HepG2 (cell line): Measurements from ENCODE around the gene OR52K1. TPM values are rescaled to one million over a fixed set of nuclear protein-coding genes. Genes with fewer than 3 reads are reported as not detected.

ENCODE experiments used
- ATAC-seq: fragments of 200-7000 bp; cut with Tn5 transposase; 3 replicates; pipeline ENCODE4 v1.9.1; 2020; ENCODE audit warnings: mild to moderate bottlenecking, moderate library complexity
- BruUV-seq: library from RNA; stranded (reverse); fragments of 400-500 nt; replicated peaks from 2 replicates; lab custom pipeline; 2021; lab: Mats Ljungman, UMichigan
- CTCF ChIA-PET: fragments of 300-600 bp; formaldehyde crosslinking; extraction: SDS; loops from one replicate; lab custom pipeline; 2021; ENCODE audit warnings: low total read pairs, inconsistent platforms, low intra/inter-chr PET ratio; lab: Yijun Ruan, JAX
- POLR2A ChIA-PET: fragments of 350-600 bp; sonication (Branson Sonifier 250); formaldehyde crosslinking; loops from one replicate; lab custom pipeline; 2020; ENCODE audit warnings: antibody characterized with exemption, inconsistent platforms; lab: Yijun Ruan, JAX
- DNase-seq: peaks from one replicate; pipeline ENCODE4 v3.0.0-alpha.2; 2015; ENCODE audit warnings: low spot score
- FAIRE-seq: peaks from 3 replicates; lab custom pipeline; 2011; peaks lifted over from hg19 to GRCh38; lab: Jason Lieb, UNC
- H2AFZ ChIP-seq: one replicate; pipeline ENCODE4 v1.6.1; 2011; ENCODE audit warnings: low read length, inconsistent platforms
- H3K27ac ChIP-seq: fragments of 300-600 bp; 3 replicates; pipeline ENCODE4 v1.8.0; 2011; ENCODE audit warnings: mixed run types, mild to moderate bottlenecking, mixed read lengths, low read length, inconsistent platforms; ENCODE audit not compliant: insufficient read depth; ENCODE audit errors: extremely low read length
- H3K27me3 ChIP-seq, 2 experiments: fragments of 200-600 bp in 1 of 2; 2 replicates in 1 of 2; 3 replicates in 1 of 2; pipeline versions ENCODE4 v1.6.0 to v1.8.0; 2011; ENCODE audit warnings: low read length in 2 of 2, mild to moderate bottlenecking in 2 of 2, moderate library complexity in 2 of 2, inconsistent platforms in 1 of 2; ENCODE audit not compliant: insufficient read depth in 2 of 2, control insufficient read depth in 1 of 2
- H3K36me3 ChIP-seq, 2 experiments: fragments of 200-600 bp in 1 of 2; replicated peaks in 1 of 2; 2 replicates in 1 of 2; 3 replicates in 1 of 2; pipeline versions ENCODE4 v1.5.1 to v1.8.0; 2011; ENCODE audit warnings: low read length in 2 of 2, inconsistent platforms in 1 of 2; ENCODE audit not compliant: insufficient read depth in 2 of 2, control insufficient read depth in 1 of 2
- H3K4me1 ChIP-seq: 2 replicates; pipeline ENCODE4 v1.5.1; 2012; ENCODE audit warnings: low read length, inconsistent platforms; ENCODE audit not compliant: insufficient read depth
- H3K4me2 ChIP-seq: 2 replicates; pipeline ENCODE4 v1.6.0; 2011; ENCODE audit warnings: low read depth, low read length, inconsistent platforms
- H3K4me3 ChIP-seq, 3 experiments: fragments of 200-600 bp in 1 of 3; sonication (generic), shearing (Covaris generic) in 1 of 3; replicated peaks in 1 of 3; 2 replicates each; pipeline ENCODE4 v1.5.1; 2011 to 2016; ENCODE audit warnings: low read length in 3 of 3, inconsistent platforms in 2 of 3, low read depth in 2 of 3, mild to moderate bottlenecking in 2 of 3, control low read depth in 1 of 3, mixed read lengths in 1 of 3; ENCODE audit not compliant: insufficient read depth in 1 of 3
- H3K79me2 ChIP-seq: one replicate; pipeline ENCODE4 v1.6.1; 2011; ENCODE audit warnings: low read length, inconsistent platforms; ENCODE audit not compliant: insufficient read depth
- H3K9ac ChIP-seq: 2 replicates; pipeline ENCODE4 v1.6.0; 2011; ENCODE audit warnings: mild to moderate bottlenecking, low read depth, low read length, inconsistent platforms; ENCODE audit not compliant: insufficient read depth
- H3K9me3 ChIP-seq: 2 replicates; pipeline ENCODE4 v1.5.1; 2012; ENCODE audit warnings: mild to moderate bottlenecking, low read length
- H4K20me1 ChIP-seq: 2 replicates; pipeline ENCODE4 v1.6.0; 2011; ENCODE audit warnings: inconsistent platforms, mild to moderate bottlenecking, low read length, moderate library complexity; ENCODE audit not compliant: insufficient read depth
- AGO2 ChIP-seq: fragments of 200-400 bp; formaldehyde crosslinking; optimal IDR thresholded peaks from 2 replicates; pipeline ENCODE3; 2017; ENCODE audit warnings: mild to moderate bottlenecking, low read depth, low read length, moderate library complexity
- DMAP1 ChIP-seq: IDR thresholded peaks from 2 replicates; pipeline ENCODE4 v1.6.1; 2016
- FOXO1 ChIP-seq: sonication (generic); formaldehyde crosslinking; IDR thresholded peaks from 2 replicates; pipeline ENCODE4 v1.4.0; 2020; ENCODE audit warnings: missing genetic modification reagents
- YEATS2 ChIP-seq: sonication (generic); formaldehyde crosslinking; IDR thresholded peaks from 2 replicates; pipeline ENCODE4 v1.4.0; 2020; ENCODE audit warnings: missing genetic modification reagents, borderline replicate concordance
- ZBTB3 ChIP-seq: sonication (generic); formaldehyde crosslinking; IDR thresholded peaks from 2 replicates; pipeline ENCODE4 v1.4.0; 2020; ENCODE audit warnings: low read depth, mild to moderate bottlenecking, moderate library complexity, missing genetic modification reagents, borderline replicate concordance
- ZNF263 ChIP-seq: sonication (generic); formaldehyde crosslinking; IDR thresholded peaks from 2 replicates; pipeline ENCODE4 v1.4.0; 2020; ENCODE audit warnings: missing genetic modification reagents
- ZNF547 ChIP-seq: sonication (generic); formaldehyde crosslinking; IDR thresholded peaks from 2 replicates; pipeline ENCODE4 v1.5.1; 2020; ENCODE audit warnings: mild to moderate bottlenecking, missing genetic modification reagents
- WGBS: methylation state at CpG from one replicate; pipeline ENCODE4 v1.1.6; 2017; ENCODE audit warnings: low lambda C conversion rate; 5-methylcytosine and 5-hydroxymethylcytosine counted together
- in situ Hi-C: cut with HindIII; loops from 2 replicates; pipeline ENCODE4 v1.10.0; 2017; ENCODE audit warnings: low pct_unique_long_range_greater_than_20kb; ENCODE audit not compliant: extremely low pct_ligation_motif_present
- intact Hi-C: fragments of 100-400 bp; cut with micrococcal nuclease; formaldehyde crosslinking; loops from one replicate; pipeline ENCODE4 v1.10.0; 2022; ENCODE audit not compliant: unreplicated experiment
- polyA plus RNA-seq, 8 experiments: library from polyadenylated mRNA; depleted of rRNA in 3 of 8; stranded (reverse) in 7 of 8; unstranded in 1 of 8; fragments of >200 nt; fragmentation: Illumina TruSeq in 4 of 8; extraction: Trizol in 4 of 8; gene quantifications; 2 replicates each; pipeline versions ENCODE4 v1.2.1 to v1.2.3, GENCODE V29; 2011 to 2016; ENCODE audit warnings: low read depth in 4 of 8, missing spikeins in 1 of 8, mixed read lengths in 1 of 8; ENCODE audit not compliant: insufficient read depth in 1 of 8
- total RNA-seq, 5 experiments: library from RNA; depleted of rRNA; stranded (reverse); fragments of >200 nt; fragmentation: Illumina TruSeq; extraction: Trizol; gene quantifications; 2 replicates each; pipeline ENCODE4 v1.2.3, GENCODE V29; 2016; ENCODE audit warnings: low read depth in 1 of 5
- TF ChIP-seq, protein P1 (sequence below): sonication (generic); formaldehyde crosslinking; IDR thresholded peaks from 2 replicates; pipeline ENCODE4 v1.4.0; 2020; ENCODE audit warnings: mild to moderate bottlenecking, missing genetic modification reagents, borderline replicate concordance

OR52K1 gene
- total and polyA plus RNA-seq, 2 of the 13 experiments (the other 11 are each of a cell fraction or from before 2014, with no cell fraction given), result not detected

DNA sequence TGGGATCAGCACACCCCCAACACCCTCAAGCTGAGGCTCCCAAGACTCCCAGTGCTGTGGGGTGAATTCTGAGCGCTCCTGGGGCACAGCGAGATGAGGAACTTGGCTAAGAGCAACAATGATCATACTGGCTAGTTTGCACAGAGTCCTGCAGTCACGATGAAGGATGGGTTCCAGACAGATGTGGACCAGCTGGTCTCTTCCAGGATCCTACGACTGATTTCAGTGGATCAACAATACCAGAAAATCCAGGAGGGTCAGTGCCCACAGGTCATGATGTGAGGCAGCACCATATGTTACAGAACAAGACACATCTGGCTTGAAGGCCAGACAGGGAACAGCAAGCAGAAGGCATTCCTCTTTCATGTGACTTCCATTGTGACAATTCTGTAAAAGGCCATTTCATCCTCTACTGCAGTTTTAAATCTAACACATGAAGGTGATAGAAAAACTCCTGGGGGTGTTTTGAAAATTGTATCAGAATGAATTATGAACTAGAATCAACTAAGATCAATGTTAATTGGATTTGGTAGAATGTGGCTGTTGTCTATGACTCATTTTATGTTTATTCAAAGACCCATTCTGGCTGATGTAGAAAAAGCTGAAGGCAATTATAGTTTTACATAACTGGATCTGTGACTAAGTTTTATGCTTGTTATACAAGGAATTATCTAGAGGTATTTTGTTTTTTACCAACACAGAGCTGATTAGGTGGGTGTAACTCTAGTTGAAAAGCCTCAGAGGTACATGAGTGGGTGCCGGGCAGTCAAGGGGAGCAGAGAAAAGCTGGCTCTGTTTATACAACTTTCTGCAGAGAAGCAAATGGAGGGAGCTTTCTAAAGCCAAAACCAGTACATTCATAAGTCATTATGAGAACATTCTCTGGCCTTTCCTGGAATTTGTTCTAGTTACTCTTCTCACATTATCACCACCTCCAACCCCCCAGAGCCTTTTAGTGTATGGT lies 29.1 kb downstream of the OR52K1 start:
- TF ChIP-seq, protein P1, sequence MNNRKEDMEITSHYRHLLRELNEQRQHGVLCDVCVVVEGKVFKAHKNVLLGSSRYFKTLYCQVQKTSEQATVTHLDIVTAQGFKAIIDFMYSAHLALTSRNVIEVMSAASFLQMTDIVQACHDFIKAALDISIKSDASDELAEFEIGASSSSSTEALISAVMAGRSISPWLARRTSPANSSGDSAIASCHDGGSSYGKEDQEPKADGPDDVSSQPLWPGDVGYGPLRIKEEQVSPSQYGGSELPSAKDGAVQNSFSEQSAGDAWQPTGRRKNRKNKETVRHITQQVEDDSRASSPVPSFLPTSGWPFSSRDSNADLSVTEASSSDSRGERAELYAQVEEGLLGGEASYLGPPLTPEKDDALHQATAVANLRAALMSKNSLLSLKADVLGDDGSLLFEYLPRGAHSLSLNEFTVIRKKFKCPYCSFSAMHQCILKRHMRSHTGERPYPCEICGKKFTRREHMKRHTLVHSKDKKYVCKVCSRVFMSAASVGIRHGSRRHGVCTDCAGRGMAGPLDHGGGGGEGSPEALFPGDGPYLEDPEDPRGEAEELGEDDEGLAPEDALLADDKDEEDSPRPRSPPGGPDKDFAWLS (CRISPR knock-in tag), result no peak
- no peak for TF ChIP-seq YEATS2 (CRISPR knock-in tag)
- no peak for TF ChIP-seq ZNF547 (CRISPR knock-in tag)
- no peak for TF ChIP-seq ZBTB3 (CRISPR knock-in tag)
- TF ChIP-seq ZNF263 (CRISPR knock-in tag), result no peak
- no peak for TF ChIP-seq DMAP1 (CRISPR knock-in tag)
- no peak for TF ChIP-seq AGO2
- TF ChIP-seq FOXO1, result no peak
- no peak overlapping the region for H3K27ac ChIP-seq
- BruUV-seq, result no TSS peak
- DNase-seq (no peak), FAIRE-seq (no peak), ATAC-seq (no peak)
- ChIA-PET POLR2A (no interaction called here), CTCF (no interaction called here)
- no peaks in the 10 kb centered on the region for H3K4me1 ChIP-seq
- WGBS, result 0% methylated on average over 5 of the region's 5 CpGs
- no peaks in the 10 kb centered on the region for H3K9me3 ChIP-seq
- no peak overlapping the region for H3K9ac ChIP-seq
- H3K36me3 ChIP-seq, result no peaks in the 10 kb centered on the region
- H3K4me2 ChIP-seq, result no peak overlapping the region
- H4K20me1 ChIP-seq, result no peaks in the 10 kb centered on the region
- in situ Hi-C loops, result no loop called here
- H3K79me2 ChIP-seq, result no peaks in the 10 kb centered on the region
- intact Hi-C loops, result no loop called here
- H3K27me3 ChIP-seq, result no peaks in the 10 kb centered on the region
- no peak overlapping the region for H3K4me3 ChIP-seq
- H2AFZ ChIP-seq, result no peak overlapping the region
